Epithelial cell of esophagus (primary cell): ENCODE measurements around the gene ABCF2.

Experiments used
- DNase-seq: peaks from one replicate; pipeline ENCODE4 v3.0.0; 2010; ENCODE audit warnings: low read depth
- H3K4me3 ChIP-seq: 2 replicates; pipeline ENCODE4 v1.5.1; 2011; ENCODE audit warnings: mild to moderate bottlenecking, low read length, control low read depth
- CTCF ChIP-seq: IDR thresholded peaks from 2 replicates; pipeline ENCODE4 v1.5.1; 2011; ENCODE audit warnings: low read depth, mild to moderate bottlenecking, low read length, control low read depth, inconsistent platforms; ENCODE audit not compliant: insufficient read depth; ENCODE audit errors: missing control alignments

ABCF2 gene

DNA sequence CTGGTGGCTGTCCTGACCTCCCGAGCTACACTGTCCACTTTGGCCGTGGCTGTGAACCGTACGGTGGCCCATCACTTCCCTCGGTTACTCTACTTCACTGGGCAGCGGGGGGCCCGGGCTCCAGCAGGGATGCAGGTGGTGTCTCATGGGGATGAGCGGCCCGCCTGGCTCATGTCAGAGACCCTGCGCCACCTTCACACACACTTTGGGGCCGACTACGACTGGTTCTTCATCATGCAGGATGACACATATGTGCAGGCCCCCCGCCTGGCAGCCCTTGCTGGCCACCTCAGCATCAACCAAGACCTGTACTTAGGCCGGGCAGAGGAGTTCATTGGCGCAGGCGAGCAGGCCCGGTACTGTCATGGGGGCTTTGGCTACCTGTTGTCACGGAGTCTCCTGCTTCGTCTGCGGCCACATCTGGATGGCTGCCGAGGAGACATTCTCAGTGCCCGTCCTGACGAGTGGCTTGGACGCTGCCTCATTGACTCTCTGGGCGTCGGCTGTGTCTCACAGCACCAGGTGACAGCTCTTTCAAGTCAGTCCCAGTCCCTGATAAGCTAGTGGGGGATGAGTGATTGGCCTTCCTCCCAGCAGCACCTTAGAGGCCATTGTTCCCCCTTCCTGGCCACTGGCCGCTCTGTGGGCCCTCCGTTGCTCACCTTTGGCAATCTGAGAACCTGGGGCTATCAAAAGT is 8.2 kb upstream of the ABCF2 start:
- TF ChIP-seq CTCF = no peak
- no peak overlapping the region for H3K4me3 ChIP-seq
- no peak for DNase-seq

GRCh38 chr7:151233804-151234203 is 6.8 kb upstream of the ABCF2 start:
- no peak for DNase-seq
- H3K4me3 ChIP-seq = peak overlapping the region; percentile 94
- no peak for TF ChIP-seq CTCF

GRCh38 chr7:151232917-151233701 is 6.1 kb upstream of the ABCF2 start:
- H3K4me3 ChIP-seq = peak overlapping the region; percentile 94
- peak; percentile 87 for DNase-seq
- no peak for TF ChIP-seq CTCF

DNA sequence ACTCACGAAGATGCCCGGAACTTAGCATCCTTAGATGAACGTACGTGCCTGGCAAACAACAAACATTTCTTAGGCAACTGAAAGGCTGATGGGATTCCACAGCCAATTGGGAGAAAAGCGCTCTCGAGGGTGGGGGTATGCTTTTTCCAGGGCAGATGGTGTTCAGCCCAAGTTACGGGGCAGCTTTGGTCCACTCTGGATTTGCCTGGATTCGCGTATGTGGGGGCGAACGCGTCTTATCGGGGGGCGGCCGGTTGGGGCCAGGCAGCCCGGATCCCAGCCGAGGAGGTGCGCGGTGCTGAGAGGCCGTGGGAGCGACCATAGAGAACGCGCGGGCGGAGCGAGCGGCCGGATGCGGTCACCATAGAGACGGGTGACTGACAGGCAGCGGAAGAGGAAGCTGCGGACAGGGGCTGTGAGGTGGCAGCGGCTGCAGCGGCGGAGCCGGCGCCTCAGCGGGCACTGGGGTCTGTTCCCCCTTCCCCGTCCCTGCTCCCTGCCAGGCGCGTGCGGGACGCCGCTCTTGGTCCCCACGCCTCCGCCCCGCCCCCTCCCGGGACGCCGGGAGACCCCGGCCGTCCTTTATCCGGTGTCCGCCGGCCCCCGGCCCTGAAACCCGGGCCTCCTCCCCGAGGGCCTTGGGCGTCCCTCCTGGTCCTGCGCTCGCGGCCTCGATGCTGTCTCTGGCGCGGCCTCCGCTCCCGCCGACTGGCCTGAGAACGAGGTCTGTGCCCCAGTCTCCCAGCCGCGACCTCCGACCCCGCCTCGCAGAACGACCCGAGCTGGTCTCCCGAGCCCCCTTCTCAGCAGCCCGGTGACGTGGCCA is 5.3 kb upstream of the ABCF2 start, which contains the start of gene CHPF2:
Gene CHPF2, plus strand, starts transcription at position 393 of the 826 bp plus-strand sequence. CDS start 1,529 bp downstream, outside the sequence.
- no peak for TF ChIP-seq CTCF
- peak; percentile 91 for DNase-seq
- peak within 1 kb of the TSS; percentile 94 for H3K4me3 ChIP-seq

DNA sequence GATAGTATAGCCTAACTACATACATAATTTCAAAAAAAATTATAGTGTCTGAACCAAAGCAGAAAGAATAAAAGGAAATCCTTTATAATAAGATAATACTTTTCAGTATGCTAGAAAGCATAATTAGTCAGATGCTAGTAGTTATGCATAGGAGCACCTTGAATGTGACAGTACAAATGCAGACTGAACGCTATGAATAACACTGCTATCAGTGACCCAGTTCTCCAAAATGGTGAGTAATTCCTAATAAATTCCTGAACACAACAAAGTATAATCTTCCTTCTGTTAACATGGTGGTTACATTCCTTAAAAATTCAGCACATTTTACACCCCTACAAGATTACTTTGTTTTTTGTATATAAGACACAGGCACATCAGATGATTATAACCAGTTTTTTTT is 4.1 kb upstream of the ABCF2 start:
- DNase-seq = no peak
- H3K4me3 ChIP-seq = no peak overlapping the region
- no peak for TF ChIP-seq CTCF

DNA sequence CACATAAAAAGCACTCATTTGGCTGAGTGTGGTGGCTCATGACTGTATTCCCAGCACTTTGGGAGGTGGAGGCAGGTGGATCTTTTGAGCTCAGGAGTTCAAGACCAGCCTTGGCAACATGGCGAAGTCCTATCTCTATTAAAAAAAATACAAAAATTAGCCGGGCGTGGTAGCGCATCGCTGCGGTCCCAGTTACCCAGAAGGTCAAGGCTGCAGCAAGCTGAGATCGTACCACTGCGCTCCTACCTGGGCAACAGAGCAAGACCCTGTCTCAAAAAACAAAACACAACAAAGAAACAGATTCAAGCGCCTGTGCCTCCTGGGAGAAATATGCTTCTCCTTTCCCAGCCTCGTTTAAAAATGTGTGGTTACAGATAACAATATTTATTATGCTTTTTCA is 2.2 kb upstream of the ABCF2 start:
- no peak for DNase-seq
- no peak for TF ChIP-seq CTCF
- no peak overlapping the region for H3K4me3 ChIP-seq
